HEK293 (cell line): ENCODE data around the gene C1orf52.

Source experiments
- CTCF ChIA-PET: fragments of 350-600 bp; formaldehyde crosslinking; extraction: SDS; loops from one replicate; lab custom pipeline; 2021; ENCODE audit warnings: antibody characterized with exemption; lab: Yijun Ruan, JAX
- POLR2A ChIA-PET: fragments of 300-600 bp; formaldehyde crosslinking; extraction: SDS; loops from one replicate; lab custom pipeline; 2020; ENCODE audit warnings: antibody characterized with exemption, inconsistent platforms; lab: Yijun Ruan, JAX
- H3K27ac ChIP-seq: fragments of 200-500 bp; sonication (Bioruptor generic); 2 replicates; pipeline ENCODE4 v1.5.1; 2014; ENCODE audit warnings: low read depth, low read length, control low read depth, inconsistent platforms; ENCODE audit errors: extremely low read depth
- H3K36me3 ChIP-seq, 2 experiments: fragments of 200-500 bp in 1 of 2; sonication (Bioruptor generic) in 1 of 2; 1 replicate in 1 of 2; 2 replicates in 1 of 2; pipeline ENCODE4 v1.5.1; 2014 to 2017; ENCODE audit warnings: inconsistent platforms in 2 of 2, low read length in 2 of 2; ENCODE audit not compliant: control insufficient read depth in 2 of 2, insufficient read depth in 1 of 2
- H3K4me1 ChIP-seq: fragments of 200-500 bp; sonication (Bioruptor generic); 2 replicates; pipeline ENCODE4 v1.5.1; 2014; ENCODE audit warnings: mild to moderate bottlenecking, low read length, inconsistent platforms; ENCODE audit not compliant: control insufficient read depth, insufficient read depth
- H3K4me3 ChIP-seq: 2 replicates; pipeline ENCODE4 v1.5.1; 2011; ENCODE audit warnings: low read depth, mild to moderate bottlenecking, control low read depth, low read length, moderate library complexity
- H3K9me3 ChIP-seq: fragments of 200-500 bp; sonication (Bioruptor generic); 2 replicates; pipeline ENCODE4 v1.5.1; 2014; ENCODE audit warnings: low read depth, low read length, inconsistent platforms; ENCODE audit not compliant: control insufficient read depth, insufficient read depth
- ELK4 ChIP-seq: IDR thresholded peaks from 2 replicates; pipeline ENCODE4 v1.6.1; 2011; ENCODE audit warnings: mild to moderate bottlenecking, low read depth, low read length, borderline replicate concordance
- HOXA7 ChIP-seq: sonication (generic); formaldehyde crosslinking; IDR thresholded peaks from 2 replicates; pipeline ENCODE4 v1.8.1; 2022; ENCODE audit warnings: missing genetic modification reagents, borderline replicate concordance
- KLF10 ChIP-seq: fragments of 450-650 bp; IDR thresholded peaks from 2 replicates; pipeline ENCODE4 v1.5.1; 2018; ENCODE audit warnings: missing biosample characterization, mild to moderate bottlenecking, missing genetic modification characterization
- PBX3 ChIP-seq: sonication (generic); formaldehyde crosslinking; IDR thresholded peaks from 2 replicates; pipeline ENCODE4 v1.8.1; 2022; ENCODE audit warnings: mild to moderate bottlenecking, moderate library complexity, missing genetic modification reagents
- ZBTB20 ChIP-seq: fragments of 450-650 bp; formaldehyde crosslinking; IDR thresholded peaks from 2 replicates; pipeline ENCODE4 v1.5.1; 2016; ENCODE audit warnings: missing biosample characterization, missing genetic modification characterization
- ZBTB21 ChIP-seq: fragments of 450-650 bp; formaldehyde crosslinking; IDR thresholded peaks from 2 replicates; pipeline ENCODE4 v1.5.1; 2017; ENCODE audit warnings: missing biosample characterization, missing genetic modification characterization
- ZBTB48 ChIP-seq: fragments of 450-650 bp; formaldehyde crosslinking; IDR thresholded peaks from 2 replicates; pipeline ENCODE4 v1.5.1; 2016; ENCODE audit warnings: missing biosample characterization, missing genetic modification characterization
- ZFP41 ChIP-seq: fragments of 450-650 bp; formaldehyde crosslinking; IDR thresholded peaks from 2 replicates; pipeline ENCODE4 v1.5.1; 2016; ENCODE audit warnings: missing biosample characterization, missing genetic modification characterization, borderline replicate concordance
- ZNF133 ChIP-seq: fragments of 450-650 bp; formaldehyde crosslinking; IDR thresholded peaks from 2 replicates; pipeline ENCODE4 v1.5.1; 2016; ENCODE audit warnings: missing biosample characterization, missing genetic modification characterization
- ZNF169 ChIP-seq: fragments of 450-650 bp; formaldehyde crosslinking; IDR thresholded peaks from 2 replicates; pipeline ENCODE4 v1.5.1; 2016; ENCODE audit warnings: missing biosample characterization, missing genetic modification characterization
- ZNF416 ChIP-seq: fragments of 450-650 bp; formaldehyde crosslinking; IDR thresholded peaks from 2 replicates; pipeline ENCODE4 v1.5.1; 2016; ENCODE audit warnings: missing biosample characterization, missing genetic modification characterization
- ZNF423 ChIP-seq: fragments of 450-650 bp; formaldehyde crosslinking; IDR thresholded peaks from 2 replicates; pipeline ENCODE4 v1.5.1; 2016; ENCODE audit warnings: missing biosample characterization, missing genetic modification characterization
- ZNF48 ChIP-seq: fragments of 450-650 bp; formaldehyde crosslinking; IDR thresholded peaks from 2 replicates; pipeline ENCODE4 v1.5.1; 2016; ENCODE audit warnings: missing biosample characterization, missing genetic modification characterization
- ZNF596 ChIP-seq: fragments of 450-650 bp; IDR thresholded peaks from 2 replicates; pipeline ENCODE4 v1.5.0; 2018; ENCODE audit warnings: missing biosample characterization, mild to moderate bottlenecking, missing genetic modification characterization, moderate library complexity
- ZNF747 ChIP-seq: fragments of 450-650 bp; formaldehyde crosslinking; IDR thresholded peaks from 2 replicates; pipeline ENCODE4 v1.5.1; 2016; ENCODE audit warnings: missing biosample characterization, missing genetic modification characterization
- ZNF768 ChIP-seq: fragments of 450-650 bp; formaldehyde crosslinking; IDR thresholded peaks from 2 replicates; pipeline ENCODE4 v1.5.1; 2018; ENCODE audit warnings: missing biosample characterization, mild to moderate bottlenecking, missing genetic modification characterization
- ZNF791 ChIP-seq: fragments of 450-650 bp; formaldehyde crosslinking; IDR thresholded peaks from 2 replicates; pipeline ENCODE4 v1.5.1; 2016; ENCODE audit warnings: missing biosample characterization, missing genetic modification characterization
- ZNF837 ChIP-seq: fragments of 450-650 bp; formaldehyde crosslinking; IDR thresholded peaks from 2 replicates; pipeline ENCODE4 v1.5.1; 2016; ENCODE audit warnings: missing biosample characterization, missing genetic modification characterization
- ZXDB ChIP-seq: fragments of 450-650 bp; formaldehyde crosslinking; IDR thresholded peaks from 2 replicates; pipeline ENCODE4 v1.5.1; 2016; ENCODE audit warnings: missing biosample characterization, missing genetic modification characterization
- TF ChIP-seq, protein P1 (sequence below): fragments of 450-650 bp; formaldehyde crosslinking; IDR thresholded peaks from 2 replicates; pipeline ENCODE4 v1.5.1; 2016; ENCODE audit warnings: missing biosample characterization, missing genetic modification characterization
- TF ChIP-seq, protein P2 (sequence below): fragments of 450-650 bp; formaldehyde crosslinking; IDR thresholded peaks from 2 replicates; pipeline ENCODE4 v1.5.1; 2016; ENCODE audit warnings: missing biosample characterization, missing genetic modification characterization

Gene C1orf52

GRCh38 chr1:85273397-85273796 lies 13.9 kb upstream of the C1orf52 start:
- H3K9me3 ChIP-seq = no peaks in the 10 kb centered on the region

DNA sequence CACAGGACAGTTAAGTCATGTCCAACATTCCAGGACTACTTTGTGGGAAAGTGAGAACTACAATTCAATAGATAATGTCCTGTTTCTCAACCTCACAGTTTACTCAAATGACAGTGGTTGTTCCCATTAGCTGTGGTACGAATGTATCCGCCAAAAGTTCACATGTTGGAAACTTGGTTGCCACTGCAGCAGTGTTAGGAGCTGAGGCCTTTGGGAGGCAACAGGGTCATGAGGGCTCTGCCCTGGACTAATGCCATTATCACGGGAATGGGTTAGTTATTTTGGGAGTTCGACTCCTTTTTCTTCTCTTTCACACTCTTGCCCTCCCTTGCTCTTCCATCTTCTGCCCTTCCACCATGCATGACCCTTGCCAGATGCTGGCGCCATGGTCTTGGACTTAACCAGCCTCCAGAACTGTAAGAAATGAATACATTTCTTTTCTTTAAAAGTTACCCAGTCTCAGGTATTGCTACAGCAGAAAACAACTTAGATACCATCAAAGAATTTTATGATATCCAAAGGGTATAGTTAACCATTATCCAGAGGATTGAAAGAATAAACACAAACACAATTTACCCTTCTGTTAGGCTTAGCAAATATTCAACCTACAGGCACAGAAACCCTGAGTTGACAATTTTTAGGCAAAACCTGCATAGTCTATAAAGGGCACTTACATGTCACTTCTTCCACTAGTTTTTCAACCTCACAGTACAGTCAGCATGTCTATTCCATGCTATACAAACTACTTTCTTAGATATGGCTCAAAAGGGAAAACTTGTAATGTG lies 9.5 kb upstream of the C1orf52 start:
- peaks cover 52 to 70% of the 10 kb centered on the region in 2 experiments for H3K36me3 ChIP-seq
- no peak overlapping the region for H3K27ac ChIP-seq
- TF ChIP-seq ZNF133 (tag by site-specific recombination) (no peak), ZNF791 (tag by site-specific recombination) (no peak), ZFP41 (no peak), HOXA7 (CRISPR knock-in tag) (no peak), KLF10 (tag by site-specific recombination) (no peak), ZNF837 (tag by site-specific recombination) (no peak), PBX3 (no peak), ZXDB (no peak)
- TF ChIP-seq, protein P1, sequence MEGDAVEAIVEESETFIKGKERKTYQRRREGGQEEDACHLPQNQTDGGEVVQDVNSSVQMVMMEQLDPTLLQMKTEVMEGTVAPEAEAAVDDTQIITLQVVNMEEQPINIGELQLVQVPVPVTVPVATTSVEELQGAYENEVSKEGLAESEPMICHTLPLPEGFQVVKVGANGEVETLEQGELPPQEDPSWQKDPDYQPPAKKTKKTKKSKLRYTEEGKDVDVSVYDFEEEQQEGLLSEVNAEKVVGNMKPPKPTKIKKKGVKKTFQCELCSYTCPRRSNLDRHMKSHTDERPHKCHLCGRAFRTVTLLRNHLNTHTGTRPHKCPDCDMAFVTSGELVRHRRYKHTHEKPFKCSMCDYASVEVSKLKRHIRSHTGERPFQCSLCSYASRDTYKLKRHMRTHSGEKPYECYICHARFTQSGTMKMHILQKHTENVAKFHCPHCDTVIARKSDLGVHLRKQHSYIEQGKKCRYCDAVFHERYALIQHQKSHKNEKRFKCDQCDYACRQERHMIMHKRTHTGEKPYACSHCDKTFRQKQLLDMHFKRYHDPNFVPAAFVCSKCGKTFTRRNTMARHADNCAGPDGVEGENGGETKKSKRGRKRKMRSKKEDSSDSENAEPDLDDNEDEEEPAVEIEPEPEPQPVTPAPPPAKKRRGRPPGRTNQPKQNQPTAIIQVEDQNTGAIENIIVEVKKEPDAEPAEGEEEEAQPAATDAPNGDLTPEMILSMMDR (tag by site-specific recombination) = no peak
- no peaks in the 10 kb centered on the region for H3K9me3 ChIP-seq
- ChIA-PET POLR2A (interaction anchor here (0.6 kb wide), 1 partner anchor 8 kb away, joined by 3 read pairs; the partner anchor contains the start of gene BCL10), CTCF (interaction anchor here (1.5 to 1.6 kb wide), 2 partner anchors 9 to 324 kb away, joined by 4 to 11 read pairs; partner anchors contain the start of gene C1orf52)
- H3K4me3 ChIP-seq = no peak overlapping the region
- peaks cover under 1% of the 10 kb centered on the region; the same call in 1 of the 2 replicates for H3K4me1 ChIP-seq

More at GRCh38 chr1:85273397-85273796, 13.9 kb upstream of the C1orf52 start:
- Histone ChIP-seq H3K27ac (no peak overlapping the region), H3K36me3 (peaks cover 19 to 39% of the 10 kb centered on the region in 2 experiments), H3K4me3 (no peak overlapping the region), H3K4me1 (peaks cover 8% of the 10 kb centered on the region)
- no peak for TF ChIP-seq ZBTB21 (tag by site-specific recombination)
- no peak for TF ChIP-seq ZNF596
- no peak for TF ChIP-seq ZBTB48 (tag by site-specific recombination)
- TF ChIP-seq ZNF423 (tag by site-specific recombination) = no peak
- TF ChIP-seq ZNF768 (tag by site-specific recombination) = no peak
- TF ChIP-seq ZNF169 = no peak
- TF ChIP-seq ELK4 = no peak
- TF ChIP-seq ZNF48 (tag by site-specific recombination) = no peak
- TF ChIP-seq ZNF747 (tag by site-specific recombination) = no peak
- TF ChIP-seq, protein P2, sequence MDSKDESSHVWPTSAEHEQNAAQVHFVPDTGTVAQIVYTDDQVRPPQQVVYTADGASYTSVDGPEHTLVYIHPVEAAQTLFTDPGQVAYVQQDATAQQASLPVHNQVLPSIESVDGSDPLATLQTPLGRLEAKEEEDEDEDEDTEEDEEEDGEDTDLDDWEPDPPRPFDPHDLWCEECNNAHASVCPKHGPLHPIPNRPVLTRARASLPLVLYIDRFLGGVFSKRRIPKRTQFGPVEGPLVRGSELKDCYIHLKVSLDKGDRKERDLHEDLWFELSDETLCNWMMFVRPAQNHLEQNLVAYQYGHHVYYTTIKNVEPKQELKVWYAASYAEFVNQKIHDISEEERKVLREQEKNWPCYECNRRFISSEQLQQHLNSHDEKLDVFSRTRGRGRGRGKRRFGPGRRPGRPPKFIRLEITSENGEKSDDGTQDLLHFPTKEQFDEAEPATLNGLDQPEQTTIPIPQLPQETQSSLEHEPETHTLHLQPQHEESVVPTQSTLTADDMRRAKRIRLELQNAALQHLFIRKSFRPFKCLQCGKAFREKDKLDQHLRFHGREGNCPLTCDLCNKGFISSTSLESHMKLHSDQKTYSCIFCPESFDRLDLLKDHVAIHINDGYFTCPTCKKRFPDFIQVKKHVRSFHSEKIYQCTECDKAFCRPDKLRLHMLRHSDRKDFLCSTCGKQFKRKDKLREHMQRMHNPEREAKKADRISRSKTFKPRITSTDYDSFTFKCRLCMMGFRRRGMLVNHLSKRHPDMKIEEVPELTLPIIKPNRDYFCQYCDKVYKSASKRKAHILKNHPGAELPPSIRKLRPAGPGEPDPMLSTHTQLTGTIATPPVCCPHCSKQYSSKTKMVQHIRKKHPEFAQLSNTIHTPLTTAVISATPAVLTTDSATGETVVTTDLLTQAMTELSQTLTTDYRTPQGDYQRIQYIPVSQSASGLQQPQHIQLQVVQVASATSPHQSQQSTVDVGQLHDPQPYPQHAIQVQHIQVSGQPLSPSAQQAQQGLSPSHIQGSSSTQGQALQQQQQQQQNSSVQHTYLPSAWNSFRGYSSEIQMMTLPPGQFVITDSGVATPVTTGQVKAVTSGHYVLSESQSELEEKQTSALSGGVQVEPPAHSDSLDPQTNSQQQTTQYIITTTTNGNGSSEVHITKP (tag by site-specific recombination) = no peak
- TF ChIP-seq ZNF416 (tag by site-specific recombination) = no peak
- TF ChIP-seq ZBTB20 (tag by site-specific recombination) = no peak
- ChIA-PET POLR2A (no interaction called here), CTCF (interaction anchor here (5.2 kb wide), 1 partner anchor 13 kb away, joined by 45 read pairs; the partner anchor contains the start of gene C1orf52)
